Activated CD4-positive, alpha-beta T cell treated with anti-CD3 and anti-CD28 coated beads, Interleukin-2, Interleukin-4, amounts not matched to agents 100 ng/mL and 50 ng/mL, durations not matched to agents 16 hours and 8 hours (primary cell): Measurements from ENCODE around the gene CHST11.
A peak's percentile ranks its signal among the peaks of the same experiment; 100 is the strongest.
"Not testable (repeated sequence)": the region's sequence is repeated elsewhere in the genome, so short reads cannot be mapped to it uniquely, and the experiment has no call there.

ENCODE experiments used
- DNase-seq: peaks from one replicate; pipeline ENCODE4 v3.0.0-alpha.2; 2020; ENCODE audit warnings: low spot score

CHST11 gene

GRCh38 chr12:104767261-104767660 lies 310.5 kb downstream of the CHST11 start:
- no peak for DNase-seq

DNA sequence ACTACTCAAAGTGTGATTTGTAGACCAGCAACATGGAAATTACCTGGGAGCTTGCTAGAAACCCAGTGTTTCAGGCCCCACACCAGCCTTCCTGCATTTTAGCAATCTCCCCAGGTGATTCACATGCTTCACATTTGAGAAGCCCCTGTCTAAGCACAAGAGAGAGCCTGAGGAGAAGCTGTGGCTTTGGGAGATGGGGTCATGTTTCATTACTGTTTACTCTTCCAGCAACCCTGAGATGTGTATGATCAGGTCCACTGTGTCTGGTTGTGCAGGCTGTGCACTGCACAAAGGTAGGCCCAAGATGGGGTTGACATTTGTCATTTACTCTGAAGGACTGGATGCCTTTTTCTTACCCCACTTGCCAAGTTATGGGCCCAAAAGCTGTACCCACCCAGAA lies 311.3 kb downstream of the CHST11 start:
- DNase-seq: no peak

- DNase-seq: no peak
Measured at GRCh38 chr12:104769144-104769561, 312.4 kb downstream of the CHST11 start.

DNA sequence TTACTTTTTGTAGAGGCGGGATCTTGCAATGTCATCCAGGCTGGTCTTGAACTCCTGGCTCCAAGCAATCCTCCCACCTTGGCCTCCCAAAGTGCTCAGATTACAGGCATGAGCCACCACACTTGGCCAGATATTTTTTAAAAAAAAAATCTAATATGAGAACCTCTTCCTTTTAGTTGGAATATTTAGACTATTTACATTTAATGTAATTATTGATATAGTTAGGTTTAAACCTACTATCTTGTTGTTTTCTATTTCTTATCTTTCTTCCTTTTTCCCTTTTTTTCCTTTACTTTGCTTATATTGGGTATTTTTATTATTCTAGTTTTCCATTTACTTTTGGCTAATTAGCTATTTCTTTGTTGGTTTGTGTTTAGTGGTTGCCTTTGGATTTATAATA lies 315.6 kb downstream of the CHST11 start:
- no peak for DNase-seq

DNA sequence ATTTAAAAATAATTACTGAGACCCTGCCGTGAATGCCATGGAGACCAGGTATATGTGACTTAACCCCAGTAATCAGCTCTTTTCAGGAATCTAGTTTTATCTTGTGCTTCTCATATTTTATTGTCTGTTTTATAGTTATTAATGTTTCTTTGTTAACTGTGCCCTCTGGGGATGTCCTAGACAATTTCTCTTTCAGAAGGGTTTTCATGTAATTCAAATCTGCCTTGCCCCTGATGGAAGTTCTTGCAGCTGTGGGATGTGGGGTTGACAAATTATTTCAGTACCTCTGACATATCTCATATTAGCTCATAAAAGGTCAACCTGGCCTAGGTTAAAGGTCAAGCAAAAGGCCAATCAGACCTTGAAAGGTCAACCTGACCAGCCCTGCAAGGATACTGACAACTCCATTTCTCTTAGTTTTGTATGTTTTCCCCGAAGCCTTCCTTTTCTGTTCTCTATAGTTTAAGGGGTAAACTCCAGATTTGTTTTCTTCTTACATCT lies 319.0 kb downstream of the CHST11 start:
- no peak for DNase-seq

GRCh38 chr12:104779134-104779533 lies 322.4 kb downstream of the CHST11 start:
- no peak for DNase-seq

- DNase-seq: no peak
Measured at GRCh38 chr12:104782296-104782695, 325.5 kb downstream of the CHST11 start.

DNA sequence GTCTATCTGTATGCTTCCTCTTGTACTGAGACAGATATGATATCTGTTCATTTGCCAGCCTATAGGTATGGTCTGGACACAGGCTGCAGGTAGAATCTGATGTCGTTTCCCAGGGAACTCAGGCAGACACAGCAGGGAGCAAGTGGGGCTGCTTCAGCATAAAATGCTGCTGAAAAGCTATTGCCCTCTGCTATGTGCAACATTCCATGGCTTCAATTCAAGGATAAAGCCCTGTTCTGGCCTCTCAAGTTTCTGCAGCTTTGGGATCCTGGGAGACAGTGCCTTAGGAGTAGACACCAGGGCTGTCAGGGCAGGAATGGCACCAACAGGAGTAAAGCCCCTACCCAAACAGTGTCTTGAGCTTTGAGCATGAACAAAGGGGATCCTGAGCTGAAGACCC lies 327.8 kb downstream of the CHST11 start:
- no peak for DNase-seq

DNA sequence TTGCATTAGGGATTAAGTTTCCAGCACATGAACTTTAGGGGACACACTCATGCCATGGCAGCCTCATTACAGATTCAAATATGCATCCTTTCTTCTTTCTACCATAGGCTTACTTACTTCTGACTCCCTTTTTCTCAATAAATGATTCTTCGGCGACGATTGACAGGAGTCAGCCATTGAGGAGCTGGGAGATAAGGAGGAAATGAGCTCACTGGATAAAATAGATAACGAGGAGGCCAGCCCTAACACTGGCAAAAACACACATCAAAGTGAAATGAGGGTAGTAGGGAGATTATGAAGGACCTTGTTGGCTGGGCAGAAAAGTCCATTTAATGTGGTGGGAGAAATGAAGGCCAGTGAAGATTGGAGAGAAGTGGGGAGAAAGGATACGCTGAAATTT lies 329.1 kb downstream of the CHST11 start:
- no peak for DNase-seq

DNA sequence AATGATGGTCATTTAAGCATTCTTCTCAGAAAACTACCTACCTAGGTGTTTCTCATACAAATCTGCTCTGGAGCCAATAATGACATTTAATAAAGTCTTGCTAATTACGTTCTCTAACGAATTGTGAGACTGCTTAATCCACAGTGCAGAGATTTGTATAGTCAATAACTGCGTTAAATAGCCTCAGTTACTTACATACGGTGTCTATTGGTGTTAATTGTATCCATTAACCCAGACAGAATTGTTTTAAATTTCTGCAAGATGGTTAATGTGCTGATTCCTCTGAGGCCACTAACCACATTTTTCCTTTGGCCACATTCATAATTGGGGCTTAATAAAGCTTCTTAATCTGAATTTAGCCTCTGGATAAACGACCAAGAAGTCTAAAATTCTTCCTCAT lies 329.6 kb downstream of the CHST11 start:
- DNase-seq: no peak

GRCh38 chr12:104788840-104789271 lies 332.1 kb downstream of the CHST11 start:
- DNase-seq: no peak

- peak; percentile 19 for DNase-seq
Measured at GRCh38 chr12:104790296-104791125, 333.8 kb downstream of the CHST11 start.

GRCh38 chr12:104792570-104792969 lies 335.8 kb downstream of the CHST11 start:
- no peak for DNase-seq

DNA sequence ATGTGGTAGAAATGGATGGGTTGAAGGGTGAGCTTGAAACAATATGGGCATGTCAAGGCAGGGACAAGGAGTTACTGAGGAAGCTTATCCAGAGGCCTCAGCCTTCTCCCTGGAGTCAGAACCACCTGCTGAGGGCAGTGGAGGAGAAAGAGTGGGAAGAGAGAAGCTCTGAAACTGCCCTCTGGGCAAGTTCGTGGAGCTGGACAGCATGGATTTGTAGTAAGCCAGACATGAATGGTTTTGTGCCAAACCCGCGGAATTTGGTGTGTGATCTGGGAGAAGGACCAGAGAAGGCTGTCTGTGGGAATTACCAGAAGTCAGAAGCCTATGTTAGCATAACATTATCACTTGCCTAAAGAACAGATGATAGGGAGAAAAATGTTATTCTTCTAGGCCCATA lies 336.5 kb downstream of the CHST11 start:
- no peak for DNase-seq

GRCh38 chr12:104793968-104794367 lies 337.2 kb downstream of the CHST11 start:
- DNase-seq: no peak

GRCh38 chr12:104796475-104796862 lies 339.7 kb downstream of the CHST11 start:
- no peak for DNase-seq

GRCh38 chr12:104799458-104799857 lies 342.7 kb downstream of the CHST11 start:
- no peak for DNase-seq

DNA sequence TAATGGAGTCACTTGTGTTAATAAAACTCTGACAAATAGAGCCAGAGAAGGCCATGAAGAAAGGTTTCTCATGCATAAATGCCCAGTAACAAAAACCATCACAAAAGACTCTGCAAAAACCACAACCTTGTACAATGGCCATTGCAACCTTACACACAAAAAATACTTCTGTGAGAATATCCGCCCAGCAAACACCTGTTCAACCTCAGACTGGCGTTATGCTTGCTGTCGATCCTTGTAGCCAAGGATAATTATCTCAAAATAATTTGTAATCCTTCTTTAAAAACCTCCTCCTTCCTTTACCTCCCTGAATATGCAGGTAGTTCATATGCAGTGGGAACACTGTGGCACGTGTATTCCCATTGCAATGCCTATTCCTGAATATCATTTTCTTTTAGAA lies 344.3 kb downstream of the CHST11 start:
- DNase-seq: no peak

DNA sequence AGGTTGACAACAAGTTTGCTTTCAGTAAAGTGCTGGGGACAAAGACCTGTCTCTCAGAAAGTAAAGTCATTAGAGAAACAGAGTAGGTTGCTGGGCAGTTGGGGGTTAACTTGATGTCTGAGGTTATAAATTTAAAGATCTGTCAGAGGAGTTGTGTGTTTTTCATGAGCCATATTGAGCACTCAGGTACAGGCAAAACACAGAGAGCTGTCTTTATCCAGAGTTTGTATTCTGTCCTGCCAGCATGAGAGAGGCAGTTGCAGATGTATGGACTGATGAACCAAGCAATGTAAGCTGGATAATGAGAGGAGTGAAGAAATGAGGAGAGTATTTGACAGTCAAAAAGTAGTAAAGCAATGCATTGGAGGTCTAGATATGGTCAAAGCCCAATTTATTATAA lies 344.7 kb downstream of the CHST11 start:
- DNase-seq: no peak

- DNase-seq: no peak
Measured at GRCh38 chr12:104802208-104802607, 345.5 kb downstream of the CHST11 start.

DNA sequence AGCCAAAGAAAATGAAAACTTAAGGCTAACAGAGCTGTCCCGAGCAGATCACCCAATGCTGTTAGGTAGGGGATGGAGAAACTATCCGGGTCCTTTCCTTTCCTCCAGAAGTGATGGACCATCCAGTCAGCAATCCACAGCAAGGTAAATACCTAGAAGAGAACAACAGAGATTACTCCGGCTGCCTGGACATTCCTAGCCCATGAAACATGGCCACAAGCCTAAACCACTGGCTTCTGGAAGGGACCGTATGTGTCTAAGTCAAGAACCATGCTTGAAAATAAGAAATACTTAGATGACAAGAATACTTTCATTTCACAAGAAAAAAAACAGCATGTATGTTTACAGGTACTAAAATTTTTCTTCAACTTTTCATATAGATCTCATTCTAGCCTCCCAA lies 348.4 kb downstream of the CHST11 start:
- DNase-seq: no peak

GRCh38 chr12:104806194-104806593 lies 349.4 kb downstream of the CHST11 start:
- not testable (repeated sequence) for DNase-seq

DNA sequence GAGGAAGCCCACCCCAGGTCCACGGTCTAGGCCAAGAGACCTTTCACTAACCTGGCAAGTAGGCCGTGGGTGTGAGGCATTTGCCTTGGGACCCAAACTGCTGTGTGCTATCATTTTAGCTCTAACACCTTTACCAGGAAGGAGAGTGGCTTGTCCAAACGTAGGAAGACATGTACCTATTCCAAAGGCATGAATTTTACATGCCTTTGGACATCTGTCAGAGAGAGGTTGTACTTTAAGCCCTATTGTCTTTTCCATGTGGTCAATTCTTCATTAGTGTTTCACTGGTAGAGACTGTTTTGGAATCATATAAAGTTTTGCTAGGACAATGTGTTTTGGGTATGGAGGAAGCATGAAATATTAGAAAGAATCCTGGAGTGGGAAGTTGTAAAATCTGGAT lies 352.5 kb downstream of the CHST11 start:
- DNase-seq: no peak
